Renal cortex interstitium (tissue), 15 donors: ENCODE data around the gene DAZL. TPM values are rescaled to one million over a fixed set of nuclear protein-coding genes. Genes with fewer than 3 reads are reported as not detected.
A peak's percentile ranks its signal among the peaks of the same experiment; 100 is the strongest.
"Not testable (repeated sequence)": the region's sequence is repeated elsewhere in the genome, so short reads cannot be mapped to it uniquely, and the experiment has no call there.

ENCODE experiments used
- DNase-seq, 11 donors: peaks; one replicate each; pipeline ENCODE4 v3.0.0-alpha.2; 2013; ENCODE audit warnings: low read depth in 9 of 11, low spot score in 4 of 11; ENCODE audit errors: extremely low read depth in 1 of 11
- long read RNA-seq, 16 experiments: transcript quantifications; one replicate each; lab custom pipeline, GENCODE V29; 2026
- polyA plus RNA-seq, 3 donors: library from polyadenylated mRNA; unstranded; fragments of 120-200 nt; gene quantifications; one replicate each; pipeline ENCODE4 v1.2.1, GENCODE V29; 2013; ENCODE audit not compliant: insufficient read length in 3 of 3

The DAZL gene
- polyA plus RNA-seq = not detected
- long read RNA-seq, donor 1 = 0 reads
- long read RNA-seq, donor 2 = 0 reads
- long read RNA-seq, donor 3 = 0 reads
- long read RNA-seq, donor 4 = 0 reads
- long read RNA-seq, donor 5 = 0 reads
- long read RNA-seq, donor 6 = 0 reads
- long read RNA-seq, donor 7 = 0 reads
- long read RNA-seq, donor 8 = 0 reads
- long read RNA-seq, donor 9 = 0 reads
- long read RNA-seq, donor 10 = 0 reads
- long read RNA-seq, donor 11 = 0 reads
- long read RNA-seq, donor 12 = 0 reads
- long read RNA-seq, donor 13 = 0 reads
- long read RNA-seq, donor 14 = 0 reads
- long read RNA-seq, donor 15 = 0 reads
- long read RNA-seq, donor 16 = 0 reads

GRCh38 chr3:16604887-16605602 lies at the start of gene DAZL:
TSS of gene DAZL (minus strand) at chr3:16605423. CDS start at chr3:16605205, 218 bp downstream.
- no peak for DNase-seq

DNA sequence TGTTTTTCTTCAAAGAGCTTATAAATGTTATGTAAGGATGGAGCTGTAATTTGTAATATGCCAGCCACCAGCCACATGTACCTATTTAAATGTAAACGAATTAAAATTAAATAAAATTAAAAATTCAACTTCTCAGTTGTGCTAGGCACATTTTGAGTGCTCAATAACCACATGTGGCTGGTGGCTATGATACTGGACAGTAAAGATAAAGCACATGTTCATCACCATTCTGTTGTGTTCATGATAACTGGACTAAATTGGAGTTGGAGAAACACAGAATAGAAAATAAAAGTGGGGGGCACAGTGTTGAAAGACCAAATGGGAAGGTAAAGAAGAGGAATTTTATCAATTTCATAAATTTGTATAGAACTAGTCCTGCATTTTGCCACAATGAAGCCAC lies 49.8 kb upstream of the DAZL start:
- DNase-seq = no peak

- no peak for DNase-seq
Measured at GRCh38 chr3:16653712-16654111, 48.5 kb upstream of the DAZL start.

DNA sequence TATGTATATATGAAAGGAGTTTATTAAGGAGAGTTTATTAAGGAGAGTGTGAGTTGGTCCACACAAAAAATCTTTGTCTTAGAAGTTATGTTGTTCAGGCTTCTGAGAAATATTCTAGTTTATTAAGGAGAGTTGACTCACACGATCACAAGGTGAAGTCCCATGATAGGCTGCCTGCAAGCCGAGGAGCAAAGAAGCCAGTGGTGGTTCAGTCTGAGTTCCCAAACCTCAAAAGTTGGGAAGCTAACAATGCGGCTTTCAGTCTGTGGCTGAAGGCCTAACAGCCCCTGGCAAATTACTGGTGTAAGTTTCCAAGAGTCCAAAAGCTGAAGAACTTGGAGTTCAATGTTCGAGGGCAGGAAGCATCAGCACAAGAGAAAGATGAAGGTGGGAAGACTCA lies 42.4 kb upstream of the DAZL start:
- DNase-seq = no peak

GRCh38 chr3:16639806-16640205 lies 34.6 kb upstream of the DAZL start:
- DNase-seq = peak in 3 of 11 donors; percentile 5 to 20 (median 13)

GRCh38 chr3:16633948-16634347 lies 28.7 kb upstream of the DAZL start:
- DNase-seq = no peak

GRCh38 chr3:16632395-16632794 lies 27.2 kb upstream of the DAZL start:
- DNase-seq = no peak

GRCh38 chr3:16618721-16619120 lies 13.5 kb upstream of the DAZL start:
- no peak for DNase-seq

DNA sequence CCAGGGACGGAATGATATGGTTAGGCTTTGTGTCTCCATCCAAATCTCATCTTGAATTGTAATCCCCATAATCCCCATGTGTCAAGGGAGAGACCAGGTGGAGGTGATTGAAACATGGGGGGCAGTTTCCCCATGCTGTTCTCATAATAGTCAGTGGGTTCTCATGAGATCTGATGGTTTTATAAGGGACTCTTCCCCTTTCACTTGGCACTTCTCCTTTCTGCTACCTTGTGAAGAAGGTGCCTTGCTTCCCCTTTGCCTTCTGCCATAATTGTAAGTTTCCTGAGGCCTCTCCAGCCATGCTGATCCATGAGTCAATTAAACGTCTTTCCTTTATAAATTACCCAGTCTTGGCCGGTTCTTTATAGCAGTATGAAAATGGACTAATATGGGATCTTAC lies 11.9 kb upstream of the DAZL start:
- not testable (repeated sequence) for DNase-seq

DNA sequence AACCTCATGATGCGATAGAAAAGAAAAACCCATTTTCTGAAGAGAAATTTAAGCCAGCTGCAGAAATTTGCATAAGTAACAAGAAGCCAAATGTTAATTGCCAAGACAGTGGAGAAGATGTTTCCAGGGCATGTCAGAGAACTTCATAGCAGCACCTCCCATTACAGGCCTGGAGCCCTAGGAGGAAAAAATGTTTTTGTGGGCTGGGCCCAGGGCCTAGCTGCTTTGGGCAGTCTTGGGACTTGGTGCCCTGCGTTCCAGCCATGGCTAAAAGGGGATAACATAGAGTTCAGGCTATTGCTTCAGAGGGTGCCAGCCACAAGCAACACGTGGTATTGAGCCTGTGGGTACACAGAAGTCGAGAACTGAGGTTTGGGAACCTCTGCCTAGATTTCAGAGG lies 10.9 kb upstream of the DAZL start:
- DNase-seq = no peak

DNA sequence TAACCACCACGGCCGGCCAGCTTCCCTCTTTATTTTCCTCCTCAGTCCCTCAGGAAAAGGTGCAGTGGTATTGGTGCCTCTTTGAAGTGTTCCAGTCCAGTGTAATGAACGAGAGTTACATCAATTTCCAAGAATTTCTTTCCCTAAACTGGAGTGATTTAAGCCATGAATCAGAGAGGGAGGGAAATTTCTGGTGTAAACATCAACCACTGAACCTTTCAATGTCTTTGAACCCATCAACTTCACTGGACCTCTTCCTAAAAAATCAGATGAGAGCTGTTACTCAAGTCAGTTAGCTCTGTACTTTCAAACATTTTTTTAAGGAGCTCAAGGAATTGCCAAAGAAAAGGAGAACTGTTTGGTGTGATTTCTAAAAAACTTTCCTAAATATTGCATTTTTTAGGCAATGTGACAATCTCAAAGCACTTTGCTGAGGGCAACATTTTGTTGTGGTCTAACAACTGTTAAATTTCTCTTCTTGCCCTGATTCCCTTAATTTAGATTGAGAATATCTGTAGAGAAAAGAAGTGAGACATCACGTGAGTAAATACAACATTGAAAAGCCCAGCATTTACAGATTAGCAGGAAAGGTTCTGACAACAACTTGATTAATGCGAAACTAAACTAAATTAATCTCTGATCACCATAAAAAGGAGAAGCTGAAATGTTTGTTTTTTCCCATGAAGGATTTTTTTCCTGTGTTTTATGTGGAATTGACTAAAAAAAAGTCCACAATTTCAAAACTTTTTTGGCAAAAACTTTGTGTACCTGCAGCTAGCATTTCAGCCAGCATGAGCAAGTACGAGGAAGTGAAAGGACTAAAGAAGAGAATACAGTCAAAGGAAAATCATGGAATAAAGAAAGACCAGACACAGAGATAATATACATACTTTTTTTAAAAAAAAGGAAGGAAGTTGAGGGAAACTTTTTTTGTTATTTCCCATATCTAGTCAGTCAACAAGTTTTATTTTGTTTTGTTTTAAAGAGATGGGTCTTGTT lies 9.1 kb upstream of the DAZL start:
- no peak for DNase-seq

GRCh38 chr3:16609927-16610580 lies 4.8 kb upstream of the DAZL start:
- peak in 3 of 11 donors; percentile 5 to 24 (median 7) for DNase-seq

GRCh38 chr3:16608816-16609215 lies 3.6 kb upstream of the DAZL start:
- DNase-seq = no peak

DNA sequence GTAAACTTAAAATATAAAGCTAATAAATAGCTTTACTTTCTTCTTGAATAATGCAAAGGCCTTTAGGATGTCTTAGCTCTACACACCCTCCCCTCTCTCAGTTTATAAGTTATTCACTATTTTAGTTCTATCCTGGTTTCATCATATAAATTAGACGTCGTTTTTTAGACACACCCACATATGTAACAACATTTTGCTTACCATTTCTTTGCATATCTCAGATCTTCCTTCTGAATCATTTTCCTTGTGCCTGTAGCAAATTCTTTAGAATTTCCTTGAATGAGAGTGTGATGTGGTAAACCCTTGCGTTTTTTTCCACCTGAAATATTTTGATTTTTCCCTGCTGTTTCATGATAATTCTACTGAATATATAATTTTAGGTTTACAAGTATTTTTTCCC lies 2.5 kb upstream of the DAZL start:
- DNase-seq = no peak

DNA sequence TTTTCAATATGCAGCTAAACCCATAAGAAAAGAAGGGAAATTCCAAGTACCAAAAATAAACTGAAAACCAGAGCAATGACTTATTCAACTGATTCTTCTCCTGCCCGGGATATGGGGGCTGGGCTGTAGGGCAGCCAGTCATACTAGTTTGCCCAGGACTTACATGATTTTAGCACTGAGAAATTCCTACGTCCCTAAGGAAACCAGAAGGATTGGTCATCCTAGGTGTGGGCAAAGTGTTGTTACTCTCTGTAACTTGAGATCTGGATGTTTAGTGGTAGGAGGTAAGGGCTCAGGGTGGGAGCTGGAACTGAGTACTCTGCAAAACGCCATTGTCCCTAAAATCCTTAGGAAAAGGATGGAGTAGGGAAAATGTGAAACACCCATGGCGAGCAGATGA lies 1.2 kb upstream of the DAZL start:
- DNase-seq = no peak

- no peak for DNase-seq
Measured at GRCh38 chr3:16605966-16606365, 743 bp upstream of the DAZL start.

- no peak for DNase-seq
Measured at GRCh38 chr3:16604433-16604832, 790 bp downstream of the DAZL start.

- no peak for DNase-seq
Measured at GRCh38 chr3:16601537-16602005, 3.7 kb downstream of the DAZL start.
